SHP77 treated with DMSO at 0.1 percent for 48 hours (cell line): ENCODE measurements around the gene PIK3C2B.
"Not testable (repeated sequence)": the region's sequence is repeated elsewhere in the genome, so short reads cannot be mapped to it uniquely, and the experiment has no call there.

ENCODE experiments used
- DNase-seq: peaks from one replicate; lab custom pipeline; 2025; lab: John Stamatoyannopoulos, UW

PIK3C2B gene

DNA sequence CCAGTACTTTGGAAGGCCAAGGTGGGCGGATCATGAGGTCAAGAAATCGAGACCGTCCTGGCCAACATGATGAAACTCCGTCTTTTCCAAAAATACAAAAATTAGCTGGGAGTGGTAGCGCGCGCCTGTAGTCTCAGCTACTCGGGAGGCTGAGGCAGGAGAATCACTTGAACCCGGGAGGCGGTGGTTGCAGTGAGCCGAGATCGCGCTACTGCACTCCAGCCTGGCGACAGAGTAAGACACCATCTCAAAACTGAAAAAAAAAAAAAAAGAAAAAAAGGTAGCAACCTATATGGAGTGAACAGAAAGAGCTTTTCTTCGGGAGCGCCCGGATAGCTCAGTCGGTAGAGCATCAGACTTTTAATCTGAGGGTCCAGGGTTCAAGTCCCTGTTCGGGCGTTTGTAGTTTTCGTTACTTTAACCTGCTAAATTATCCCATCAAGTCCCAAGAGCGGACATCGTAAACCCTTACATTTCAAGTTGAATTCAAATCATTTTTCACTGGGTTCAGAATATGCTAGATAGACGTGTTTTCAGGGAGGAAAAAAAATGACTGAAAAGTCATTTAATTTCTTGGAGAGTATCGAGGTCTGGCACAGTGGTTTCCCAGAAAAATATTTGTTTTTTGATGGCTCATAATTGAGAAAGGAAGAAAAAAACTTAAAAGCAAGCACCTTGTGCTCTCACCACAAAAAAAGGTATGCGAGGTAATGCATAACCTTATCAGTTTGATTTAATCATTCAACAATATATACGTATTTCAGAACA is 11.8 kb upstream of the PIK3C2B start:
- peak; percentile 76 for DNase-seq

DNA sequence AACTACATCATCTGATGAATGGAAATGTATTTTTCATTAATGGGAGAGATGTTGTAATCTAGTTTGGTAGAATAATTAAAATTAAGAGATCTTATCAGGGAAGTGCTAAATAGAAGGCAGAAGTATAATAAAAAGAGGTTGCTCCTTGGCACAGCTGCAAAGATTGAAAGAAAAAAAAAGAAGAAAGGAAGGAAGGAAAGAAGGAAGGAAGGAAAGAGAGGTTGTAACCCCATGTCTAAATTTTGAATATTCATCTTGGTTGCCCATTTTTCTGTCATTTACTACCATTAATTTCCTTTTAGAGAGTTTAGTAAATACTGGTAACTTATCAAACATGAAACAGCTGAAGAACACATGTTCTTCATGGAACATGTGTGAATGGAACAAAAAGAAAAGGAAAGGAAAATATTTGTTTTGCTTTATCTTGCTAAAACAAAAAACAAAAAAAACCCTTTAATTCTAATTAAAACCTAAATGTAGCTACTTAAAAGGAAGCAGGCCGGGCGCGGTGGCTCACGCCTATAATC is 11.1 kb upstream of the PIK3C2B start:
- DNase-seq: no peak

DNA sequence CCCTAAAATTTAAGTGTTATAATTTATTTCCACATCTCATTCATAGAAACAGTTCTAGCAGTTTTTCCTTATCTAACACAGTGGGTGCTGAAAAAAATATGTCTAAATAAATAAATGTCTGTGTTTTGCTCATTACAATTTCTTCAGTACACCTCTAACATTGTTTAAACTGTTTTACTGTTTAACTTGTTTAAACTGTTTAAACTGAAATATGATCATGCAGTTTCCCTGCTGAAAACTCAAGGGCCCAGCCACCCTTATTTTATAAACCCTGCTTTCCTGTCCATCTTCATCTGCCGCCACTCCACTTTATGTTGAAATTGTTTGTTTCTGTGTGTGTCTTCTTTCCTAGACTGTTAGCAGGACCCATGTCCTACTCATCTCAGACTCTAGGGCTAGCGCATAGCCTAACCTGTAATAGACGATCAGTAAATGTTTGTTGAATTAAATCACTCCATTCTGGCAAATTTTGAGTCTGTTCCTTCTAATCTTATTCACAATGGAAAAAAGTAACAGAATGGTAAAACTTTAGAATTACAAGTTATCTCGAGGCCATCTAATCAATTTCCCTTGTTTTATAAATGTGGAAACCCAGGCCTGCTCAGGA is 9.4 kb upstream of the PIK3C2B start:
- no peak for DNase-seq

DNA sequence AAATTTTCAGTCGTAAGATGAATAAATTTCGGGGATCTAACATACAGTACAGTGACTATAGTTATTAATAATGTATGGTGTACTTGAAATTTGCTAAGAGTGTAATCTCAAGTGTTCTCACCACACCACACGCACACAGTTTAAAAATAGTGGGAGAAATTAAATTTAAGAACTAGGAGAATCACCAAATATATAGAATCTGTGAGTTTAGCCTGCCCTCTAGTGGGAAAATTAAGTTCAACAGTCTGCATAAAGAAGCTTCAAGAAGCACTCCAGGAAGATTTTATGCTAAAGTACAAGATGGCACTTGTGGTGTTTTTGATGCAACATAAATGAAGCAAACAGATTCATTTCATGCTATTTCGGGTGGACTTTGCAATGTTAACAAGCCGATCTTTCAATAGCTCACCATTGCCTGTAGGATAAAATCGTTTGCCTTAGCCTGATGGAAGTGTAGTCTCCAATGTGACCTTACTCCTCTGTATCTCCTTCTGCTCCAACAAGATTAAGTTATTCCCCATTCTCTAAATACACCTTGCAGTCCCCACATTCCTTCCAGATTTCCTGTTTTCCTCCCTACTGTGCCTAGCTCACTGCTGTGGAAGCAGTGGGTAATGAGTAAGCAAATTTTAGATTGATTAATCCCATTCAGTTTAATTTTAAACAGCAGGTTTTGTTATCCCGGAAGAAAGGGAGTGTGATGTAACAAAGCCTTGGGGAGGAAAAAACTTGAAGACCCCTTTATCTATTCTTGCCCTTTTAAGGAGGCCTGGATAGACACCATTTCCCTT is 8.7 kb upstream of the PIK3C2B start:
- peak; percentile 59 for DNase-seq

DNA sequence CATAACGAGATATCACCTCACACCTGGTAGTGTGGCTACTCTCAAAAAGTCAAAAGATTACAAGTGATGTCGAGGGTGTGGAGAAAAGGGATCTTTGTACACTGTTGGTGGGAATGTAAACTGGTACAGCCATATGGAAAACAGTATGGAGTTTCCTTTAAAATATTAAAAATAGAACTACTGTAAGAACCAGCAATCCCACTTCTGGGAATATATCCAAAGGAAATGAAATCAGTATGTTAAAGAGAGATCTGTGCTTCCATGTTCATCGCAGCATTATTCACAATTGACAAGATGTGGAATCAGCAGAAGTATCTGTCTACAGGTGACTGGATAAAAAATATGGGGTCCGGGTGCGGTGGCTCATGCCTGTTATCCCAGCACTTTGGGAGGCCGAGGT is 7.6 kb upstream of the PIK3C2B start:
- no peak for DNase-seq

DNA sequence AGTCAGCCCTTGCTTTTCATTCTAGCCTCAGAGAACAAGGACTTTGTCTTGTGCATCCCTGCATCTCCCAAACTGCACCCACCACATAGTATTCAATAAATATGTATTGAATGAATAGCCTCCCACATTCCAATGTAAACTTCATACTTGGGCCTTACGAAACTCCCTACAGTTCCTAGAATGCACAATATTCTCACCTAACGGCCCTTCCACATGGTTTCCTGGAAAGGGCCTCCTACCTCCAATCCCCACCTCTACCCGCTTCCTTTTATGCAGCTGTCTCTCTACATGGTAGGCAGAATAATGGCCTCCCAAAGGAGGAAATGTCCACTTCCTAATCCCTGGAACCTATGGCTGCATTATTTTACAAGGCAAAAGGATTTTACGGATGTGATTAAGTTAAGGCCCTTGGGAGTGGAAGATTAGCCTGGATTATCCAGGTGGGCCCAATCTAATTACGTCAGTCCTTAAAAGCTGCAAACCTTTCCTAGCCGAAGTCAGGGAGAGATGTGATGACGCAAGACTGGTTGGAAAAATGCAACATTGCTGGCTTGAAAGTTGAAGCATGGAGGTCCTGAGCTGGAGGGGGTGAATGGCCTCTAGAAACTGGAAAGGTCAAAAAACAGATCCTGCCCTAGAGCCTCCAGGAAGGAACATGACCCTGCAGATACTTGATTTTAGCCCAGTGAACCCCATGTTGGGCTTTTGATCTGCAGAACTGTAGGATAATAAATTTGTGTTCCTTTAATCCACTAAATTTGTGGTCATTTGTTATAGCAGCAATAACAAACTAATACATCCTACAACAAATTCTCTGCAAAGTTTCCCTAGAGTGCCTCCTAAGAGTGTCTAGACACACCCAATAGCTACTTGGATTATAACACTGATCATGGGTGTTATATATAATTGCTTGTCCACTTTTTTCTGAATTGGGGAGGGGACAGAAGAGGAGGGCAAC is 5.2 kb upstream of the PIK3C2B start:
- no peak for DNase-seq

DNA sequence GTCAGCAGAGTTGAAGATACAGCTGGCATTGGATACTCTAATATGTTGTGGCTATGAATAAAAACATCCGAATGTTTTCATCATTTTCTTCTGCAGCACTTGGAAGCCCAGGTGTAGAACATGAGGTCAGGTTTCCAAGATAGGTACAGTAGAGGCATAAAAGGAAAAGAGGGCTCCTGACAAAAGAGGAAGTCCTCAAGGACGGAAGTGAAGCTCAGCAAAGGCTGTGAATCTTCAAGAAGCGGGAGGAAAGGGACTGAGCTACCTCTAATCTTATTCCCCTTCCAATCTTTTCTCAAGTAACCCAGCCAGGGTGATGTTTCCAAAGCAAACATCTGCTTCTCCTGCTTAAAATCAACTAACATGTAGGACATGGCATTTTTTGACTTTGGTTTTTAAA is 4.4 kb upstream of the PIK3C2B start:
- DNase-seq: no peak

DNA sequence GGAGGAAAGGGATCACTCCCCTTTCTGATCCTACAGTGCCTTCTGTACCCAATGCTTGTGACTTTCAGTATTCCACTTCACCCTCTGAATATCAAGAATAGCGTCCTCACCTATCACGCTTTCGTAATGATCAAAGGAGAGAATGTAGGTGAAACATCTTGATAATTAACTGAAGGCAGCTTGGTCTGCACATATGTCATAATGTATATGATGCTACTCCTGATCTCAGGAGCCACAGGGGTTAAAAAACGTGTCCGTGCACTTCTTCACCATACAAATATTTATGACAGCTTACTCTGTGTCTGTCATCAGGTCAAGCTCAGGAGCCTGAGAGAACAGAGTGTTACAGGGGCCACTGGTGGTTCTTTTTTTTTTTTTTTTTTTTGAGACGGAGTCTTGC is 1.2 kb upstream of the PIK3C2B start:
- DNase-seq: no peak

DNA sequence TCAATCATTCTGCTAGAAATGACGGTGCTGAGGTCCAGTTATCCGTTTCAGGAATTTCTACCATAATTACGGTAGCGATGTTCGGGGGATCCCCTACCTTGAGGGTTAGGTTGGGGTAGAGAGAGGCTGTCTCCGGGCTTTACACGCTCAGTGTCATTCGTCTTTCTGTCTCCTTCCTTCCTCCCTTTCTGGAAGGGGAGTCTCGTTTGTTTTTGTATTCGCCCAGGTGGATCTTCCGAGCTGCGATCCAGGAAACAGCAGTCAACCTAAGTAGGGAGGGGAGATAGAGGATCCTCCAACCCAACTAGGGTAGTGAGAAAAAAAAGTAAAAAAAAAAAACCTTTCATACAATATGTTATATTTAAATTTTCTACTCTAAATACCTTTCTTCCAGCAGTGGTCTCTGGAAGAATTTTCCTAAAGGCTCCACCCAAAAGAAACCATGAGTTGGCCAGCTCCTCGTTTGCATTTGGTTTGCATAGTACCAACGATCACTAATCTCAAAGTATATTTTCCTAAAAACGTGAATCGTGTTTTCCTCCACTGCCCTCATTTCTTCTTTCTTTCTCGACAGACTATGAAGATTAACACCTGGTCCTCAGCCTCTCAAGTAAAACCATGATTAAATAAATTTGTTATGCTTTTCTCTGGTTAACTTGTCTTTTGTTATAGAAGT is 611 bp upstream of the PIK3C2B start:
- DNase-seq: no peak

DNA sequence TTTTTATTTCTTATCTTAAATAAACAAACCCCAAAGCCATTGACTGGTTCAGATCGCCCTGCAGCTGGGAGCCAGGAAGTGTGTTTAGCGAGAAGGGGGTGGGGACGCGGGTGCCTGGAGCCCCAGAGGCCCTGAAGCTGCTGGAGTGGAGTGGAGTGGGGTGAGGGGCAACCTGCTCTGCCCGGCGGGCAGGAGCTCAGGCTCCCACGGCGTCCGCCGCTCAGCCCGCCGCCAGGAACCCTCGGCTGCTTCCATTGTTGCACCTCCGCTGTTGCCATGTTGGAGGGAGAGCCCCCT is 673 bp downstream of the PIK3C2B start:
- DNase-seq: no peak

DNA sequence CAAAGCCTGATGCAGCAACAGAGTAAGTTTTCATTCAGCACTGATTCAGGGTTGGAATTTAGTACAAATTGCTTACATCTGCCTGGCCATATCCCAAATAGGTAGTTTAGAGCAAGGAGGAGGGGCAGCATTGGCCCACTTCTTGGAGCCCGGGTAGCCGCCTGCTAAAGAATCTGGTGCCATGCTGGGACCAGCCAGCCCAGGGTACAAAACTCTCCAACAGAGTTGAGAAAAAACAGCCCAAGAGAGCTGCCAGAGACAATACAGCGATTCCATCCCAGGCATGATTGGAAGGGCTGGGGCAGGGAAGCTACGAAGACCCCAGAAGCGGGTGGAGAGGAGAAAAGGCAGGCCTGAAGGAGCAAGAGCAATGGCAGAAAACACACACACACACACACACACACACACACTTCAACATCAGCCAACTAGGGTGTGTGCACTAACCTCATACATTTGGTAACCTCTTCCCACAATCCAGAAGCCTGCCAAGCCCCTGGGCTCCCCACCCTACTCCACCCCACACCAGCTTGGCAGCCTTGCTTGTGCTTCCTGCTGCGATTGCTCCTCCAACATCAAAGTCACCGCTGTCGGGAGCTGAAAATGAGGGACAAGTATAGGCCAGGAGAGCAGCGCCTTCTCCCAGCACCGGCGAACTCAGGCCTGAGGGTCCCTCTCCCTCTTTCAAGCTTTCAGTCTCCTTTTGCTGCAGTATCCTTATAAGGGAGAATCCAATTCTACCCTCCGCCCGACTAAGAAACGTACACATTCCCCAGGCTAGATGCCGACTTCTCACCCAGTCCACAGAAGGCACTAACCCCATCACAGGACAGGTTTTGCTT is 1.2 kb downstream of the PIK3C2B start:
- DNase-seq: no peak

DNA sequence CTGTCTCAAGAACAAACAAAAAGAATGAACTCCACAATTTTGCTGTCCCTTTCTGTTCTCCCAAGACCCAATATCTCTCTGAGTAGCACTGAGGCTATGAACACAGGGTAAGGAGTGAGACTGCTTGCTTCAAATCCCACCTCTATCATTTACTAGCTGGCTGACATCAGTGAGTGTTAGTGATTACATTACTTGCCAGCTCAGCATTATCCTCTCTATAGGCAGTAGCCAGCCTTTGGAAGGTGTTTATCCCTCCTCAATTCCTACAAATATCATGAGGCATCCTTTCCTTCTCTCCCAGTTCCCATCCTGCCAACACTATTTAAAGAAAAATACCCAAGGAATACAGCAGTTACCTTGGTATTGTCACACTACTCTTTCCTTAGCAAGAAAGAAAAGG is 3.0 kb downstream of the PIK3C2B start:
- DNase-seq: no peak

DNA sequence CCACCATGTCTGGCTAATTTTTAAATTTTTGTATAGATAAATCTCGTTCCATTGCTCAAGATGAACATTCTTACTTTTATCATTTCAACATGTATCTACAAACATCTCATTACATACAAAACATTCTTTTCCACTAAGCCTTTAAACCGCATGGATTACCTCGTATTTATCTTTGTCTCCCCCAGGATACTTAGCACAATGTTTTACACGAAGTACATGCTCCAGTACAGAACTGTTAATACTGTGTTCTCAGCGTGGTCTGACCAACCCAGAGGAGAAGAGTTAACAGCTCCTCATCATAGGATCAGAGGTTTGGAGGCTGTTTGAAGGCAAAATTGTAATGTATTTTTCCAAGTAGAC is 7.4 kb downstream of the PIK3C2B start:
- no peak for DNase-seq

DNA sequence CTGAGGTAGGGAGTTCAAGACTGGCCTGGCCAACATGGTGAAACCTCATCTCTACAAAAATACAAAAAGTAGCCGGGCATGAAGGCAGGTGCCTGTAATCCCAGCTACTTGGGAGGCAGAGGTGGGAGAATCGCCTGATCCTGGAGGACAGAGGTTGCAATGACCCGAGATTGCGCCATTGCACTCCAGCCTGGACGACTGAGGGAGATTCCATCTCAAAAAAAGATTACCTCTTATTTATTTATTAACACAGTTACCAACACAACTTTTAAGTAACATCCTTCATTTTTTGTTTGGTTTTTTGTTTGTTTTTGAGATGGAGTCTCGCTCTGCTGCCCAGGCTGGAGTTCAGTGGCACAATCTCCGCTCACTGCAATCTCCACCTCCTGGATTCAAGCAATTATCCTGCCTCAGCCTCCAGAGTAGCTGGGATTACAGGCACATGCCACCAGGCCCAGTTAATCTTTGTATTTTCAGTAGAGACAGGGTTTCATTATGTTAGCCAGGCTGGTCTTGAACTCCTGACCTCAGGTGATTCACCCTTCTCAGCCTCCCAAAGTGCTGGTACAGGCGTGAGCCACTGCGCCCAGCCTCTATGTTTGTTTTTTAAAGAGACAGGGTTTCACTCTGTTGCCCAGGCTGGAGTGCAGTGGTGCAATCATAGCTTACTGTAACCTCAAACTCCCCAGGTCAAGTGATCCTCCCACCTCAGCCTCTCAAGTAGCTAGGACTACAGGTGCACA is 7.9 kb downstream of the PIK3C2B start:
- DNase-seq: not testable (repeated sequence)

DNA sequence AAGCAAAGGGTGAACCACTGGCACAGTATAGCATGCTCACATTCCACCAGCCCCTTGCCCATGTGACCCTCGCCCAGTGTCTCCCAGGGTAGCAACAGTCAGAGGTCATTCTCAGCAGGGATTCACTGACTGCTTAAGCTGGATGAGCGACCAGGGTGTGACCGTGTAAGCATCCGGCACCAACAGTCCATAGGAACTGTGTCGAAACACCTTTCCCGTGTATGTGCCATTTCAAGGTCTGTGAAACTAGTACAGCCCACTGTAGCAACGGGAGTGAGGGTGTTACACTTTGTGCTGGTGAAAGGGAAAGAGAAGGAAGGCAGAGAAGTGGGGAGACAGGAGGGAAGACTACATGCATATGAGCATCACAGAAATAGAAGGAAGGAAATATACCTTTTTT is 10.8 kb downstream of the PIK3C2B start:
- DNase-seq: no peak

DNA sequence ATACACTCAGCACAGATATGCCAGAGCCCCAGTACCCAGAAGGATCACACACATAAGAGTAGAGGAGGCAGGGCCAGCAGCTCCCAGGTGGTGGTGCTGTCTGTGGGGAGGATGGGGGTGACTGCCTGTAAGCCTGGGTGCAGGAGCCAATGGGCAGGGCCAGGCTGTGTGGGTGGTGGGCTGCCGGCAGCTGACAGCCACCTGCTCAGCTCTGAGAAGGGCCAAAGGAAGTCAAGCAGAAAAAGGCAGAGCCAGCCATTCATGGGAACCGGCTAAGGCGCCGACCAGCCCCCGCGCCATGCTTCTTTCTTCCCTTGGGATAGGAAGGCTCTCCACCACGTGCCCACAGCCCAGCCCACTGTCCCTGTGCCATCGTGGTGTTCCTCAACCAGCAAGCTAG is 14.1 kb downstream of the PIK3C2B start:
- DNase-seq: no peak

DNA sequence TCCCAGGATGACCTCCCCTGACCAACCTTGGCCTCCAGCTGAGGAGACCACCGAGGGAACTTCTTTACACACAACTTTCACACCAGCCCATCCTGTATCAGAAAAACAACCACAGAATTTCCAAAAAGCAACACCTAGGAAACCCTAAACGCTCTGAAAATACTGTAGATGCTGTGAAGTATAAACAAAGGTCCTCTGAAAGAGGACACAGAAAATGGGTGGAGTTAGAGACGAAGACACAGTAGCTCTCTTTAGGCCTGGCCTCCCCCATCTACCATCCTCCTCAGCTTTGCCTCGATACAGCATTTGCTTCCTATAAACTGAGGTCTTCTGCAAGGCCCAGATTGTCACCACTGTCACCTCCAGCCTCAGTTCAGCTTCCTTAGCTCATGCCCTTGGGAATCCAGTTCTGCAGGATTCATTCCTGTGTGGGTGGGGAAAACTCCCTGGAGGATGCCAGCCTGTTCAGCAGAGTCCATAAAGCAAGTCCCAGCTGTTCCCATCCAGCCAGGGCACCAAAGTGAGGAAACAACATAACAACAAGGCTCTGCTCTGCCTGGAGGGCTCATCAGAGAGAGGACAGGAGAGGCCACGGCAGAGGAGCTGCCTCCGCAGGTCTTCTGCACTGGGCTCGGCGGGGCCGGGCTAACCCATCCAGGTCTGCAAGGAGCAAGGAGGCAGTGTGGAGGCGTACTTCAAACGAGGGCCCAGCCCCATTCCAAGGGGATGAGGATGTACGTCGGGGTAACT is 15.0 kb downstream of the PIK3C2B start:
- DNase-seq: no peak

DNA sequence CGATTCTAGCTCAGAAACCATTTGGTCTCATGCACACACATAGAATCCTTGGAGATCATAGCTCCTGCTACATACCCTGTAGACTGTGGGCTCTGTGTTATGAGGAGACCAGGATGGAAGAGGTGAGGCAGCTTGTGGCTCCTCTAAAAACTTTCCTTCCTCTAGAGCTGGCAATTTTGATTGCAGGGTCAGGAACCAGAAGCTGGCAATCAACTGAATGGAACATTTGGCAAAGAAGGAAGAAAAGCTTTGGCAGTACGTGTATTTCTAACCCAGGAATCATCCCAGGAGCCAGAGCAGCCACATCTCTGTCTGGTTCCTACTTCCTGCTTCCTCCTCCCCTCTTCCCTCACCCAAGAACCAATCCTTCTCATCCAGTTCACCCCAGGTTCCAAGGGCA is 15.7 kb downstream of the PIK3C2B start:
- no peak for DNase-seq
